PC-9 (cell line): ENCODE measurements around the gene TANGO6. TPM values are rescaled to one million over a fixed set of nuclear protein-coding genes. Genes with fewer than 3 reads are reported as not detected.

ENCODE experiments used
- BruUV-seq: library from RNA; stranded (reverse); fragments of 400-500 nt; replicated peaks from 2 replicates; lab custom pipeline; 2021; lab: Mats Ljungman, UMichigan
- CTCF ChIA-PET: fragments of 300-600 bp; sonication (Branson Sonifier 250); formaldehyde crosslinking; loops from one replicate; lab custom pipeline; 2022; ENCODE audit warnings: antibody characterized with exemption; lab: Charles Lee
- POLR2A ChIA-PET: fragments of 300-600 bp; sonication (Branson Sonifier 250); formaldehyde crosslinking; loops from one replicate; lab custom pipeline; 2022; ENCODE audit warnings: antibody characterized with exemption; ENCODE audit not compliant: unreplicated experiment; lab: Charles Lee
- DNase-seq, 2 experiments: peaks; one replicate each; pipeline versions ENCODE4 v3.0.0 to v3.0.0-alpha.2; 2015 to 2022; ENCODE audit warnings: mixed read lengths in 1 of 2
- H2AFZ ChIP-seq: fragments of 200-600 bp; sonication (generic); 2 replicates; pipeline ENCODE4 v1.8.1; 2017; ENCODE audit warnings: antibody characterized with exemption
- H3F3A ChIP-seq: fragments of 200-600 bp; sonication (generic); 2 replicates; pipeline ENCODE4 v1.8.1; 2017; ENCODE audit warnings: antibody characterized with exemption, mild to moderate bottlenecking, low read depth; ENCODE audit not compliant: insufficient read depth
- H3K27ac ChIP-seq: fragments of 200-600 bp; sonication (generic); 2 replicates; pipeline ENCODE4 v1.6.1; 2016; ENCODE audit warnings: mixed run types
- H3K27me3 ChIP-seq: fragments of 200-600 bp; sonication (generic); 2 replicates; pipeline ENCODE4 v1.6.1; 2016; ENCODE audit warnings: low read depth, mixed run types; ENCODE audit not compliant: insufficient read depth
- H3K36me3 ChIP-seq: fragments of 200-600 bp; sonication (generic); 2 replicates; pipeline ENCODE4 v1.6.1; 2016; ENCODE audit warnings: low read depth, mixed run types
- H3K4me1 ChIP-seq: fragments of 200-600 bp; sonication (generic); replicated peaks from 2 replicates; pipeline ENCODE4 v1.6.1; 2016; ENCODE audit warnings: mixed run types; ENCODE audit not compliant: insufficient read depth
- H3K4me2 ChIP-seq: fragments of 200-600 bp; sonication (generic); 2 replicates; pipeline ENCODE4 v1.6.1; 2017; ENCODE audit warnings: mixed run types
- H3K4me3 ChIP-seq: fragments of 200-600 bp; sonication (generic); 2 replicates; pipeline ENCODE4 v1.6.1; 2016; ENCODE audit warnings: mixed run types
- H3K79me2 ChIP-seq: fragments of 200-600 bp; sonication (generic); 2 replicates; pipeline ENCODE4 v1.6.1; 2017; ENCODE audit warnings: low read depth, mixed run types
- H3K9me2 ChIP-seq: fragments of 200-600 bp; sonication (generic); 2 replicates; pipeline ENCODE4 v1.8.1; 2017; ENCODE audit warnings: mild to moderate bottlenecking; ENCODE audit not compliant: insufficient read depth
- H3K9me3 ChIP-seq: fragments of 200-600 bp; sonication (generic); 2 replicates; pipeline ENCODE4 v1.8.1; 2016; ENCODE audit warnings: low read depth; ENCODE audit not compliant: insufficient read depth
- H4K20me1 ChIP-seq: fragments of 200-600 bp; sonication (generic); 2 replicates; pipeline ENCODE4 v1.8.1; 2017; ENCODE audit not compliant: insufficient read depth
- CTCF ChIP-seq: fragments of 200-600 bp; sonication (generic); conservative IDR thresholded peaks from 2 replicates; pipeline ENCODE4 v1.6.1; 2017; ENCODE audit warnings: mixed run types, antibody characterized with exemption, mild to moderate bottlenecking, moderate library complexity
- EZH2 ChIP-seq: fragments of 200-600 bp; sonication (generic); IDR thresholded peaks from 2 replicates; pipeline ENCODE4 v1.8.0; 2017; ENCODE audit warnings: antibody characterized with exemption, low read depth
- intact Hi-C: fragments of 100-400 bp; cut with micrococcal nuclease; formaldehyde crosslinking; loops from one replicate; pipeline ENCODE4 v1.10.0; 2022; ENCODE audit not compliant: unreplicated experiment
- total RNA-seq: library from RNA; stranded (reverse); gene quantifications from 2 replicates; pipeline ENCODE4 v1.2.3, GENCODE V29; 2021

Gene TANGO6
- total RNA-seq, 1 experiment from 2014 or later: 5.8 TPM

DNA sequence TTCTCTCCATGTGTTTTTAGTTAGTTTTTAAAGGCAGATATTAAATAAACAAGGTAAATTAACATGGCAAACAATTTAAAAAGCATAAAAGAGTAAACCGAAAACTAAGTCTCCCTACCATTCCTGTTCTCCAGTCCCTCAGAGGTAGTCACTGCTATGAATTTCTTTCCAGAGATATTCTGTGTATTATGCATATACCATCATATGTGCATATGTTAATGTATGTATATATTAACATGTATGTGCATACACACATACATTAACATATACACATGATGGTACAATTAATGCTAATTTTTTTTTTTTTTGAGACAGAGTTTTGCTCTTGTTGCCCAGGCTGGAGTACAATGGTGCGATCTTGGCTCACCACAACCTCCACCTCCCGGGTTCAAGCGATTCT is 32.5 kb downstream of the TANGO6 start:
- DNase-seq: no peak
- H3K9me3 ChIP-seq: no peaks in the 10 kb centered on the region
- CTCF ChIA-PET: no interaction called here
- H3K4me1 ChIP-seq: no peaks in the 10 kb centered on the region
- H3K36me3 ChIP-seq: no peaks in the 10 kb centered on the region
- H4K20me1 ChIP-seq: no peaks in the 10 kb centered on the region
- H3K4me3 ChIP-seq: no peak overlapping the region
- no peak overlapping the region for H3K27ac ChIP-seq
- TF ChIP-seq EZH2: no peak
- TF ChIP-seq CTCF: no peak
- H3K9me2 ChIP-seq: no peaks in the 10 kb centered on the region
- H3F3A ChIP-seq: no peaks in the 10 kb centered on the region; the same call in 1 of the 2 replicates
- BruUV-seq: no TSS peak
- H3K79me2 ChIP-seq: no peaks in the 10 kb centered on the region
- no peak overlapping the region for H3K4me2 ChIP-seq
- H2AFZ ChIP-seq: no peak overlapping the region
- POLR2A ChIA-PET: no interaction called here
- no peaks in the 10 kb centered on the region for H3K27me3 ChIP-seq
- intact Hi-C loops: no loop called here

GRCh38 chr16:68883685-68884084 is 40.4 kb downstream of the TANGO6 start:
- Histone ChIP-seq H3K4me1 (no peaks in the 10 kb centered on the region), H3K27ac (no peak overlapping the region), H3K4me2 (no peak overlapping the region), H4K20me1 (no peaks in the 10 kb centered on the region), H3K79me2 (no peaks in the 10 kb centered on the region), H3K9me3 (no peaks in the 10 kb centered on the region), H2AFZ (no peak overlapping the region), H3K9me2 (no peaks in the 10 kb centered on the region), H3K4me3 (no peak overlapping the region), H3K36me3 (no peaks in the 10 kb centered on the region), H3F3A (no peaks in the 10 kb centered on the region), H3K27me3 (no peaks in the 10 kb centered on the region)
- no peak for DNase-seq
- intact Hi-C loops: no loop called here
- ChIA-PET POLR2A (no interaction called here), CTCF (no interaction called here)
- no peak for TF ChIP-seq CTCF
- no peak for TF ChIP-seq EZH2
- BruUV-seq: no TSS peak

DNA sequence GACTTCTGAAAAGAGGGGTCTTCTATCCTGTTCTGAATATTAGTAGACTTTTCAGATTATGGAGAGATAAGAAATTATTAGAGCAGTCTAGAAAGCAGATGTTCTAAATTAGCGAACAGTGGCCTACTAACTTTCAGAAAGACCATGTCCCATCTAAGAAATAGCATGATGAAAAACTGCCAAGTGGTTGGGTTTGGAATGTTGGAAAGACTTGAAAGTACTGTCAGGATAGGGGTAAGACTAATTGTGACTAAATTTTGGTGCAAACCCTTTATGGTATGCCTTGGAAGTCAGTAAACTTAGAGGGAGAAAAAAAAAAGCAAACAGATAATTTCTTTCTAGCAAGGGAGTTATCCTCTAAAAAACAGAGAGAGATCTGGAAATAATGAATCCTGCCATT is 41.1 kb downstream of the TANGO6 start:
- Histone ChIP-seq H3K4me2 (no peak overlapping the region), H2AFZ (no peak overlapping the region), H3K27me3 (no peaks in the 10 kb centered on the region), H3K9me2 (no peaks in the 10 kb centered on the region), H3F3A (no peaks in the 10 kb centered on the region), H3K4me1 (no peaks in the 10 kb centered on the region), H3K79me2 (no peaks in the 10 kb centered on the region), H3K36me3 (no peaks in the 10 kb centered on the region), H3K4me3 (no peak overlapping the region), H4K20me1 (no peaks in the 10 kb centered on the region), H3K9me3 (no peaks in the 10 kb centered on the region), H3K27ac (no peak overlapping the region)
- no peak for DNase-seq
- intact Hi-C loops: no loop called here
- POLR2A ChIA-PET: no interaction called here
- BruUV-seq: no TSS peak
- CTCF ChIA-PET: no interaction called here
- TF ChIP-seq EZH2 (no peak), CTCF (no peak)
